ENCODE results near the gene POU6F2.
A peak's percentile ranks its signal among the peaks of the same experiment; 100 is the strongest.

The POU6F2 gene

GRCh38 chr7:39510864-39511354 lies 533.2 kb downstream of the POU6F2 start:
- Histone ChIP-seq H3K4ac (ENCODE audit: low read depth, low read length) (no peak overlapping the region), H3K18ac (ENCODE audit: low read length) (no peak overlapping the region), H4K5ac (ENCODE audit: low read length) (no peak overlapping the region), H3K4me2 (ENCODE audit: low read length) (no peak overlapping the region), H2BK5ac (ENCODE audit: low read length) (no peak overlapping the region), H3K27ac (ENCODE audit: low read depth, low read length) (no peak overlapping the region), H2AK5ac (ENCODE audit: low read length) (no peak overlapping the region), H3K4me1 (ENCODE audit: control insufficient read depth, low read depth, low read length) (peaks cover 2% of the 10 kb centered on the region), H3K36me3 (ENCODE audit: control insufficient read depth, insufficient read depth, low read length) (no peaks in the 10 kb centered on the region), H2BK120ac (ENCODE audit: low read depth, low read length) (no peak overlapping the region), H2BK15ac (replicated peaks; ENCODE audit: low read depth) (no peak overlapping the region), H3K79me1 (ENCODE audit: low read length) (no peaks in the 10 kb centered on the region), H3K4me3 (ENCODE audit: low read length) (no peak overlapping the region), H3K27me3 (ENCODE audit: insufficient read depth, low read length, poor library complexity) (no peaks in the 10 kb centered on the region), H3K9ac (ENCODE audit: low read length) (no peak overlapping the region), H4K8ac (ENCODE audit: low read depth, low read length) (no peak overlapping the region), H3K23ac (ENCODE audit: low read length) (no peak overlapping the region), H3K56ac (ENCODE audit: low read length) (no peak overlapping the region), H3K79me2 (ENCODE audit: control insufficient read depth, insufficient read depth, low read length) (no peaks in the 10 kb centered on the region)
- DNase-seq = peak; percentile 95
- no CpG with 5 or more reads among the region's 3 CpGs for WGBS (ENCODE audit: extremely low coverage, insufficient coverage, low lambda C conversion rate)

GRCh38 chr7:39515534-39516228 lies 538.0 kb downstream of the POU6F2 start:
- Histone ChIP-seq H3K79me1 (ENCODE audit: low read length) (no peaks in the 10 kb centered on the region), H3K36me3 (ENCODE audit: control insufficient read depth, insufficient read depth, low read length) (no peaks in the 10 kb centered on the region), H3K56ac (ENCODE audit: low read length) (no peak overlapping the region), H4K5ac (ENCODE audit: low read length) (no peak overlapping the region), H4K8ac (ENCODE audit: low read depth, low read length) (no peak overlapping the region), H3K27ac (ENCODE audit: low read depth, low read length) (no peak overlapping the region), H3K4me3 (ENCODE audit: low read length) (no peak overlapping the region), H3K9ac (ENCODE audit: low read length) (no peak overlapping the region), H2AK5ac (ENCODE audit: low read length) (no peak overlapping the region), H3K4ac (ENCODE audit: low read depth, low read length) (no peak overlapping the region), H3K79me2 (ENCODE audit: control insufficient read depth, insufficient read depth, low read length) (no peaks in the 10 kb centered on the region), H2BK5ac (ENCODE audit: low read length) (no peak overlapping the region), H2BK120ac (ENCODE audit: low read depth, low read length) (no peak overlapping the region), H3K23ac (ENCODE audit: low read length) (no peak overlapping the region), H3K18ac (ENCODE audit: low read length) (no peak overlapping the region), H3K4me2 (ENCODE audit: low read length) (no peak overlapping the region), H2BK15ac (replicated peaks; ENCODE audit: low read depth) (no peak overlapping the region), H3K27me3 (ENCODE audit: insufficient read depth, low read length, poor library complexity) (no peaks in the 10 kb centered on the region), H3K4me1 (ENCODE audit: control insufficient read depth, low read depth, low read length) (peaks cover 4% of the 10 kb centered on the region)
- no CpG with 5 or more reads among the region's 8 CpGs for WGBS (ENCODE audit: extremely low coverage, insufficient coverage, low lambda C conversion rate)
- no peak for DNase-seq

- Histone ChIP-seq H3K23ac (ENCODE audit: low read length) (no peak overlapping the region), H3K79me2 (ENCODE audit: control insufficient read depth, insufficient read depth, low read length) (no peaks in the 10 kb centered on the region), H3K27ac (ENCODE audit: low read depth, low read length) (no peak overlapping the region), H3K56ac (ENCODE audit: low read length) (no peak overlapping the region), H3K4me3 (ENCODE audit: low read length) (no peak overlapping the region), H4K5ac (ENCODE audit: low read length) (no peak overlapping the region), H3K79me1 (ENCODE audit: low read length) (no peaks in the 10 kb centered on the region), H2BK5ac (ENCODE audit: low read length) (no peak overlapping the region), H2BK15ac (replicated peaks; ENCODE audit: low read depth) (no peak overlapping the region), H3K9ac (ENCODE audit: low read length) (no peak overlapping the region), H4K8ac (ENCODE audit: low read depth, low read length) (no peak overlapping the region), H3K18ac (ENCODE audit: low read length) (no peak overlapping the region), H2AK5ac (ENCODE audit: low read length) (no peak overlapping the region), H3K4me1 (ENCODE audit: control insufficient read depth, low read depth, low read length) (peaks cover 2% of the 10 kb centered on the region), H3K4ac (ENCODE audit: low read depth, low read length) (no peak overlapping the region), H3K4me2 (ENCODE audit: low read length) (no peak overlapping the region), H3K36me3 (ENCODE audit: control insufficient read depth, insufficient read depth, low read length) (no peaks in the 10 kb centered on the region), H3K27me3 (ENCODE audit: insufficient read depth, low read length, poor library complexity) (no peaks in the 10 kb centered on the region), H2BK120ac (ENCODE audit: low read depth, low read length) (no peak overlapping the region)
- no peak for DNase-seq
- no CpG with 5 or more reads among the region's 7 CpGs for WGBS (ENCODE audit: extremely low coverage, insufficient coverage, low lambda C conversion rate)
These were observed 538.8 kb downstream of the POU6F2 start for GRCh38 chr7:39516498-39516897.

- Histone ChIP-seq H3K4me2 (ENCODE audit: low read length) (no peak overlapping the region), H3K9ac (ENCODE audit: low read length) (no peak overlapping the region), H3K56ac (ENCODE audit: low read length) (no peak overlapping the region), H3K4me3 (ENCODE audit: low read length) (no peak overlapping the region), H3K18ac (ENCODE audit: low read length) (no peak overlapping the region), H3K79me2 (ENCODE audit: control insufficient read depth, insufficient read depth, low read length) (no peaks in the 10 kb centered on the region), H2BK120ac (ENCODE audit: low read depth, low read length) (no peak overlapping the region), H3K27ac (ENCODE audit: low read depth, low read length) (no peak overlapping the region), H3K4me1 (ENCODE audit: control insufficient read depth, low read depth, low read length) (peaks cover 2% of the 10 kb centered on the region), H4K8ac (ENCODE audit: low read depth, low read length) (no peak overlapping the region), H2BK5ac (ENCODE audit: low read length) (no peak overlapping the region), H3K36me3 (ENCODE audit: control insufficient read depth, insufficient read depth, low read length) (no peaks in the 10 kb centered on the region), H3K79me1 (ENCODE audit: low read length) (no peaks in the 10 kb centered on the region), H2AK5ac (ENCODE audit: low read length) (no peak overlapping the region), H4K5ac (ENCODE audit: low read length) (no peak overlapping the region), H3K23ac (ENCODE audit: low read length) (no peak overlapping the region), H2BK15ac (replicated peaks; ENCODE audit: low read depth) (no peak overlapping the region), H3K4ac (ENCODE audit: low read depth, low read length) (no peak overlapping the region), H3K27me3 (ENCODE audit: insufficient read depth, low read length, poor library complexity) (no peaks in the 10 kb centered on the region)
- WGBS (ENCODE audit: extremely low coverage, insufficient coverage, low lambda C conversion rate) = no CpG with 5 or more reads among the region's 3 CpGs
- no peak for DNase-seq
These were observed 539.5 kb downstream of the POU6F2 start for GRCh38 chr7:39517240-39517639.

Small RNA genes within 50 kb of the gene (small RNA-seq; reads per million reads assigned to genes)
- gene SNORA20B (ENCODE audit: insufficient read depth) = 1.8 reads per million, percentile 8 among the genes with 10 or more reads in this experiment
